H1 (cell line): ENCODE results near the gene TCF7L1. TPM values are rescaled to one million over a fixed set of nuclear protein-coding genes. Genes with fewer than 3 reads are reported as not detected.

Experiments used
- CTCF ChIA-PET: fragments of 300-600 bp; sonication (Branson Sonifier 250); formaldehyde crosslinking; loops from one replicate; lab custom pipeline; 2021; ENCODE audit not compliant: partially characterized antibody; lab: Charles Lee
- POLR2A ChIA-PET: fragments of 300-600 bp; sonication (Branson Sonifier 250); formaldehyde crosslinking; loops from one replicate; lab custom pipeline; 2021; ENCODE audit warnings: inconsistent platforms; ENCODE audit not compliant: partially characterized antibody; lab: Charles Lee
- DNase-seq, 2 experiments: peaks; one replicate each; pipeline versions ENCODE4 v3.0.0 to v3.0.0-alpha.2; 2010 to 2022; ENCODE audit warnings: low spot score in 2 of 2, low read depth in 1 of 2, mixed read lengths in 1 of 2
- FAIRE-seq: peaks from 2 replicates; lab custom pipeline; 2011; peaks lifted over from hg19 to GRCh38; lab: Jason Lieb, UNC
- H2AFZ ChIP-seq: 2 replicates; pipeline ENCODE4 v1.8.1; 2012; ENCODE audit warnings: low read length, inconsistent platforms
- H2AK5ac ChIP-seq: 2 replicates; pipeline ENCODE4 v1.6.1; 2013; ENCODE audit warnings: low read depth, low read length
- H2BK120ac ChIP-seq: replicated peaks from 2 replicates; pipeline ENCODE3; 2013; ENCODE audit warnings: low read depth, low read length, inconsistent platforms
- H2BK12ac ChIP-seq: 2 replicates; pipeline ENCODE4 v1.6.1; 2013; ENCODE audit warnings: low read depth, low read length
- H2BK15ac ChIP-seq: 2 replicates; pipeline ENCODE4 v1.6.1; 2013; ENCODE audit warnings: low read length
- H2BK20ac ChIP-seq: 2 replicates; pipeline ENCODE4 v1.6.1; 2013; ENCODE audit warnings: low read length
- H2BK5ac ChIP-seq: 2 replicates; pipeline ENCODE4 v1.6.1; 2013; ENCODE audit warnings: low read depth, low read length
- H3K14ac ChIP-seq: 2 replicates; pipeline ENCODE4 v1.6.1; 2013; ENCODE audit warnings: inconsistent platforms; ENCODE audit not compliant: insufficient read length
- H3K18ac ChIP-seq: 2 replicates; pipeline ENCODE4 v1.6.1; 2013; ENCODE audit warnings: low read length; ENCODE audit errors: extremely low read depth
- H3K23ac ChIP-seq: 2 replicates; pipeline ENCODE4 v1.6.1; 2013; ENCODE audit warnings: inconsistent platforms; ENCODE audit not compliant: insufficient read length
- H3K23me2 ChIP-seq: 2 replicates; pipeline ENCODE4 v1.6.1; 2013; ENCODE audit warnings: low read depth, low read length
- H3K27ac ChIP-seq: 2 replicates; pipeline ENCODE4 v1.6.1; 2011; ENCODE audit warnings: low read depth, low read length, inconsistent platforms
- H3K27me3 ChIP-seq, 4 experiments: replicated peaks in 1 of 4; 1 replicate in 1 of 4; 2 replicates in 3 of 4; pipeline versions ENCODE4 v1.6.1 to v1.8.1; 2011 to 2013; ENCODE audit warnings: low read length in 3 of 4, mild to moderate bottlenecking in 3 of 4, inconsistent platforms in 2 of 4, mixed read lengths in 2 of 4, moderate library complexity in 1 of 4; ENCODE audit not compliant: control insufficient read depth in 3 of 4, insufficient read depth in 3 of 4; ENCODE audit errors: extremely low read depth in 1 of 4
- H3K36me3 ChIP-seq, 4 experiments: 2 replicates each; pipeline versions ENCODE4 v1.6.1 to v1.8.1; 2011 to 2013; ENCODE audit warnings: mild to moderate bottlenecking in 4 of 4, low read length in 3 of 4, moderate library complexity in 2 of 4, control low read depth in 1 of 4, inconsistent platforms in 1 of 4; ENCODE audit not compliant: insufficient read depth in 4 of 4, control insufficient read depth in 2 of 4
- H3K4ac ChIP-seq: replicated peaks from 2 replicates; pipeline ENCODE3; 2013; ENCODE audit warnings: low read length, low read depth, mixed read lengths, inconsistent platforms; ENCODE audit not compliant: insufficient read length
- H3K4me1 ChIP-seq, 4 experiments: replicated peaks in 1 of 4; 1 replicate in 1 of 4; 2 replicates in 3 of 4; pipeline versions ENCODE4 v1.6.1 to v1.8.1; 2011 to 2013; ENCODE audit warnings: low read length in 3 of 4, inconsistent platforms in 2 of 4, mixed read lengths in 1 of 4; ENCODE audit not compliant: insufficient read depth in 4 of 4, control insufficient read depth in 3 of 4
- H3K4me2 ChIP-seq, 2 experiments: 2 replicates each; pipeline versions ENCODE4 v1.6.1 to v1.8.1; 2011 to 2013; ENCODE audit warnings: low read depth in 2 of 2, low read length in 2 of 2, control low read depth in 1 of 2, inconsistent platforms in 1 of 2, mild to moderate bottlenecking in 1 of 2; ENCODE audit not compliant: insufficient read depth in 1 of 2
- H3K4me3 ChIP-seq, 4 experiments: fragments of 200-600, 300-600 bp in 1 of 4; sonication (generic), shearing (Covaris generic), sonication (Bioruptor Twin) in 1 of 4; 2 replicates each; pipeline versions ENCODE4 v1.5.1 to v1.8.1; 2011 to 2016; ENCODE audit warnings: low read length in 4 of 4, low read depth in 3 of 4, control low read depth in 2 of 4, inconsistent platforms in 2 of 4, mild to moderate bottlenecking in 2 of 4, mixed read lengths in 1 of 4, moderate library complexity in 1 of 4; ENCODE audit not compliant: insufficient read depth in 2 of 4; ENCODE audit errors: extremely low read depth in 1 of 4
- H3K56ac ChIP-seq: replicated peaks from 2 replicates; pipeline ENCODE3; 2013; ENCODE audit warnings: low read depth, mild to moderate bottlenecking, mixed read lengths, low read length, inconsistent platforms; ENCODE audit not compliant: insufficient read length
- H3K79me1 ChIP-seq: 2 replicates; pipeline ENCODE4 v1.6.1; 2013; ENCODE audit warnings: low read depth, low read length, control low read depth
- H3K79me2 ChIP-seq, 2 experiments: 2 replicates each; pipeline versions ENCODE4 v1.6.1 to v1.8.1; 2012 to 2013; ENCODE audit warnings: low read length in 2 of 2, mild to moderate bottlenecking in 2 of 2, inconsistent platforms in 1 of 2; ENCODE audit not compliant: insufficient read depth in 2 of 2, control insufficient read depth in 1 of 2
- H3K9ac ChIP-seq, 4 experiments: replicated peaks in 1 of 4; 1 replicate in 1 of 4; 2 replicates in 3 of 4; pipeline versions ENCODE4 v1.6.1 to v1.8.1; 2011 to 2013; ENCODE audit warnings: low read depth in 3 of 4, low read length in 3 of 4, control low read depth in 2 of 4, mild to moderate bottlenecking in 2 of 4, moderate library complexity in 2 of 4, inconsistent platforms in 1 of 4; ENCODE audit errors: extremely low read depth in 1 of 4
- H3K9me3 ChIP-seq, 2 experiments: 2 replicates each; pipeline versions ENCODE4 v1.6.1 to v1.8.1; 2012 to 2013; ENCODE audit warnings: mild to moderate bottlenecking in 2 of 2, moderate library complexity in 2 of 2, control low read depth in 1 of 2, inconsistent platforms in 1 of 2, low read depth in 1 of 2, low read length in 1 of 2, mixed read lengths in 1 of 2; ENCODE audit not compliant: insufficient read depth in 2 of 2
- H4K20me1 ChIP-seq, 2 experiments: replicated peaks in 1 of 2; 2 replicates each; pipeline versions ENCODE3 to v1.8.1; 2011 to 2013; ENCODE audit warnings: inconsistent platforms in 2 of 2, low read length in 2 of 2, mild to moderate bottlenecking in 1 of 2; ENCODE audit not compliant: insufficient read depth in 2 of 2, control insufficient read depth in 1 of 2
- H4K5ac ChIP-seq: 2 replicates; pipeline ENCODE4 v1.6.1; 2013; ENCODE audit warnings: low read length, low read depth, mixed read lengths, inconsistent platforms; ENCODE audit not compliant: insufficient read length
- H4K8ac ChIP-seq: 2 replicates; pipeline ENCODE4 v1.8.0; 2013; ENCODE audit warnings: mild to moderate bottlenecking, moderate library complexity, low read length, inconsistent platforms; ENCODE audit not compliant: insufficient read depth; ENCODE audit errors: extremely low read depth
- H4K91ac ChIP-seq: replicated peaks from 2 replicates; pipeline ENCODE3; 2013; ENCODE audit warnings: low read length, mixed read lengths, inconsistent platforms; ENCODE audit not compliant: insufficient read length
- BCL11A ChIP-seq, 2 experiments: IDR thresholded peaks; one replicate each; pipeline ENCODE4 v1.6.1; 2011; ENCODE audit warnings: low read depth in 2 of 2, low read length in 2 of 2, mild to moderate bottlenecking in 2 of 2
- CBX5 ChIP-seq: fragments of 300-800, 300-1000 bp; sonication (generic); IDR thresholded peaks from 2 replicates; pipeline ENCODE4 v1.7.1; 2016; ENCODE audit warnings: antibody characterized with exemption, low read length, low read depth
- CEBPB ChIP-seq: IDR thresholded peaks from 2 replicates; pipeline ENCODE4 v1.6.1; 2012; ENCODE audit warnings: low read depth, low read length
- CHD2 ChIP-seq: IDR thresholded peaks from 2 replicates; pipeline ENCODE4 v1.6.1; 2012; ENCODE audit warnings: low read length, improper control_type of control experiment
- KDM1A ChIP-seq: fragments of 200-600, 300-600 bp; sonication (generic); IDR thresholded peaks from 2 replicates; pipeline ENCODE4 v1.7.1; 2016; ENCODE audit warnings: mild to moderate bottlenecking, low read length, borderline replicate concordance
- POLR2A ChIP-seq, 2 experiments: IDR thresholded peaks; 1 replicate in 1 of 2; 2 replicates in 1 of 2; pipeline ENCODE4 v1.6.1; 2011; ENCODE audit warnings: low read depth in 2 of 2, low read length in 2 of 2, mild to moderate bottlenecking in 2 of 2; ENCODE audit errors: control extremely low read depth in 1 of 2
- SIN3A ChIP-seq, 2 experiments: IDR thresholded peaks in 1 of 2; conservative IDR thresholded peaks in 1 of 2; 2 replicates each; pipeline ENCODE4 v1.6.1; 2011 to 2012; ENCODE audit warnings: low read length in 2 of 2, improper control_type of control experiment in 1 of 2, low read depth in 1 of 2, mild to moderate bottlenecking in 1 of 2
- SP1 ChIP-seq: IDR thresholded peaks from 2 replicates; pipeline ENCODE4 v1.6.1; 2011; ENCODE audit warnings: low read depth, low read length
- SUZ12 ChIP-seq: fragments of 200-600 bp; sonication (generic); IDR thresholded peaks from 2 replicates; pipeline ENCODE4 v1.6.1; 2012; ENCODE audit warnings: mild to moderate bottlenecking, inconsistent platforms, low read length, moderate library complexity, mixed read lengths
- TAF1 ChIP-seq: IDR thresholded peaks from 2 replicates; pipeline ENCODE4 v1.6.1; 2011; ENCODE audit warnings: mild to moderate bottlenecking, low read depth, low read length
- TAF7 ChIP-seq: optimal IDR thresholded peaks from 2 replicates; pipeline ENCODE3; 2011; ENCODE audit warnings: low read depth, mild to moderate bottlenecking, inconsistent platforms, low read length, moderate library complexity, borderline replicate concordance
- TBP ChIP-seq: IDR thresholded peaks from 2 replicates; pipeline ENCODE4 v1.6.1; 2011; ENCODE audit warnings: low read depth, low read length, improper control_type of control experiment
- YY1 ChIP-seq: IDR thresholded peaks from 2 replicates; pipeline ENCODE4 v1.6.1; 2011; ENCODE audit warnings: low read depth, mild to moderate bottlenecking, low read length
- WGBS, 2 experiments: shearing (Covaris generic) in 1 of 2; methylation state at CpG; one replicate each; pipeline versions ENCODE4 v1.1.6 to v1.1.7; 2013 to 2015; ENCODE audit warnings: low lambda C conversion rate in 2 of 2, mixed read lengths in 2 of 2, inconsistent platforms in 1 of 2, low coverage in 1 of 2, missing lambda C conversion rate in 1 of 2; ENCODE audit not compliant: insufficient replicate concordance in 2 of 2, insufficient coverage in 1 of 2, insufficient read length in 1 of 2; ENCODE audit errors: extremely low coverage in 1 of 2, missing lambda C conversion rate in 1 of 2; 5-methylcytosine and 5-hydroxymethylcytosine counted together
- polyA plus RNA-seq, 7 experiments: library from polyadenylated mRNA; depleted of rRNA in 3 of 7; stranded (reverse) in 5 of 7; unstranded in 2 of 7; fragments of >200 nt in 5 of 7; fragments of 200-250 nt in 2 of 7; gene quantifications; 1 replicate in 5 of 7; 2 replicates in 1 of 7; 4 replicates in 1 of 7; pipeline versions ENCODE4 v1.2.1 to v1.2.3, GENCODE V29; 2011 to 2013; ENCODE audit warnings: missing spikeins in 2 of 7, mixed read lengths in 2 of 7
- total RNA-seq: library from RNA; stranded (reverse); fragmentation: NEBNext Ultra II Directional; extraction: Animal tissue kit (Norgen Biotek cat#: 25700); gene quantifications from 2 replicates; pipeline ENCODE4 v1.2.1, GENCODE V29; 2021

TCF7L1 gene
- total and polyA plus RNA-seq, 2 of the 8 experiments (the other 6 are each of a cell fraction or from before 2014, with no cell fraction given): 27.5 to 108 TPM

- Histone ChIP-seq H2AK5ac (no peak overlapping the region), H4K91ac (no peak overlapping the region), H3K4me2 (no peak overlapping the region; a peak in 1 of 4 replicates), H3K27ac (no peak overlapping the region), H3K79me2 (peaks cover 23 to 97% of the 10 kb centered on the region in 2 experiments), H2BK5ac (no peak overlapping the region), H2BK120ac (no peak overlapping the region), H3K4me3 (no peak overlapping the region), H3K27me3 (no peaks in the 10 kb centered on the region), H4K8ac (no peak overlapping the region), H3K9me3 (no peaks in the 10 kb centered on the region), H3K14ac (no peak overlapping the region), H3K79me1 (peaks cover 33% of the 10 kb centered on the region), H2AFZ (no peak overlapping the region), H3K56ac (no peak overlapping the region), H4K5ac (no peak overlapping the region), H2BK12ac (no peak overlapping the region), H3K4ac (no peak overlapping the region), H3K36me3 (no peaks in the 10 kb centered on the region), H3K23ac (no peak overlapping the region), H2BK20ac (no peak overlapping the region), H3K18ac (no peak overlapping the region), H3K23me2 (no peaks in the 10 kb centered on the region), H4K20me1 (peaks cover 36 to 45% of the 10 kb centered on the region in 2 experiments), H3K9ac (no peak overlapping the region), H3K4me1 (peaks cover 34 to 58% (median 35%) of the 10 kb centered on the region in 4 experiments), H2BK15ac (no peak overlapping the region)
- CTCF ChIA-PET: interaction anchor here (0.8 to 15.2 kb wide), 8 partner anchors 8 to 108 kb away, joined by 3 to 218 read pairs (median 10); partner anchors contain the start of gene TCF7L1
- DNase-seq: no peak
- FAIRE-seq: no peak
- POLR2A ChIA-PET: interaction anchor here (0.7 to 4.0 kb wide), 6 partner anchors 8 to 60 kb away, joined by 3 to 15 read pairs (median 7); partner anchors contain the start of gene TCF7L1
- WGBS, 2 experiments: 89% methylated on average over 7 of the region's 7 CpGs; no CpG with 5 or more reads in 1 of the 2 experiments
- TF ChIP-seq SUZ12 (no peak), YY1 (no peak), TBP (peak; percentile 39; the same call in 1 of the 2 replicates), KDM1A (no peak), CHD2 (no peak), SP1 (0 out of 2 replicates have a peak, but pooled peaks have one; percentile 25), POLR2A (IDR thresholded peaks at IDR 0.05; ENCODE audit: control extremely low read depth in 1 of 2, low read depth in 2 of 2, low read length in 2 of 2) (0 out of 3 replicates have a peak, but pooled peaks of 1 of the 2 experiments have one; percentile 51), CBX5 (no peak), TAF7 (no peak), BCL11A (IDR thresholded peaks at IDR 0.05; ENCODE audit: low read depth in 2 of 2, low read length in 2 of 2) (no peak), TAF1 (0 out of 2 replicates have a peak, but pooled peaks have one; percentile 20), SIN3A (conservative IDR thresholded peaks at IDR 0.05 in 1 of 2, IDR thresholded peaks at IDR 0.05 in 1 of 2; ENCODE audit: low read depth in 1 of 2, low read length in 2 of 2) (no peak), CEBPB (no peak)
Measured at GRCh38 chr2:85177031-85177824, 44.0 kb downstream of the TCF7L1 start.
